Activated CD4-positive, alpha-beta T cell treated with anti-CD3 and anti-CD28 coated beads, Interleukin-2, amount 50 U/mL, for 24 hours (primary cell): Measurements from ENCODE around the gene TMTC1.

Source experiments
- DNase-seq, 2 donors: peaks; one replicate each; pipeline ENCODE4 v3.0.0-alpha.2; 2020; ENCODE audit warnings: low read depth in 1 of 2, low spot score in 1 of 2

TMTC1 gene

DNA sequence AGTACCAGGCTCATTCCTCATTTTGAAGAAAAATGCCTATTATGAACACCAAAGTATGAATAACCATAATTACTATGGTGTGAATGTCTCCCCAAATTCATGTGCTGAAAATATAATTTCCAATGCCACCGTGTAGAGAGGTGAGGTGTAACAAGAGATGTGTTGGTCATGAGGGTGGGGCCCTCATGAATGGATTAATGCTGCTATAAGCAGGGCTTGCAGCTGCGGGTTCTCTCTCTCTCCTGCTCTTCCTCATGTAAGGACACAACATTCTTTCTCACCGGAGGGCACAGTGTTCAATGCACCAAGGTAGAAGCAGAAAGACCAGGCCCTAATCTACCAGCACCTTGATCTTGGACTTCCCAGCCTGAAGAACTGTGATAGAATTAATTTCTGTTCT lies 70.0 kb downstream of the TMTC1 start:
- DNase-seq = no peak

DNA sequence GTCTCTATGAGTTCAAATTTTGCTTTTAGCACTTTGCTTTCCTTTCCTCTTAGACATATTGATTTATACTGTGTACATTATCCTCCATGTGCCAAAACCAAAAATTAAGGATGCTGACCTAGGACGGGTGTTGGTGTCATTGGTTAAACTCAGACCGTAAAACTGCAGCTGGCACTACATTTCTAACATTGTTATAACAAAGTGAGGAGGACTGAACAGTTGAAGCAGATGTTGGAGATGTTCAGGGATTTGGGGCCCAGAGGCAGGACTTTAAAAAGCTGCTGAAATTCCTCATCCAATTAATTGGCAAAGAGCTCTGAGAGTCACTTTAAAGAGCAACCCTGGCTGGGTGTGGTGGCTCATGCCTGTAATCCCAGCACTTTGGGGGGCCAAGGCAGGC lies 72.4 kb downstream of the TMTC1 start:
- DNase-seq = no peak

DNA sequence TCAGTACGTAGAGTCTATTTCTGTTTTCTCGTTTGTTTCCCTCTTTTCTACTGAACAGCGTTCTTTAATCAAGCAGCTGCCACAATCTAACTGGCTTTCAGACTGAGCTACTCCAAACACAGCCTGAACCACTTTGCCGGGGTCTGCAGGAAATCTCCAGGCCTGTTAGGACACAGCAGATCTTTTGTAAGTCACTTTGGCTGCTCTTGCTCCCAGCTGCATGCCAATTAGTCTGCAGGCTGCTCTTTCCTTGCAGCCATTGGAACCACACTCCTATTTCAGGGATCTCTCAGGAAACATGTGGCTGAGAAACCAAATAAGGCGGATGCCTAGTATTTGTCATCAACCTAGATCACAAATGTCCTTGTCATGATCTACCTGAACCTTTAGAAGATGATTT lies 73.6 kb downstream of the TMTC1 start:
- DNase-seq = no peak

DNA sequence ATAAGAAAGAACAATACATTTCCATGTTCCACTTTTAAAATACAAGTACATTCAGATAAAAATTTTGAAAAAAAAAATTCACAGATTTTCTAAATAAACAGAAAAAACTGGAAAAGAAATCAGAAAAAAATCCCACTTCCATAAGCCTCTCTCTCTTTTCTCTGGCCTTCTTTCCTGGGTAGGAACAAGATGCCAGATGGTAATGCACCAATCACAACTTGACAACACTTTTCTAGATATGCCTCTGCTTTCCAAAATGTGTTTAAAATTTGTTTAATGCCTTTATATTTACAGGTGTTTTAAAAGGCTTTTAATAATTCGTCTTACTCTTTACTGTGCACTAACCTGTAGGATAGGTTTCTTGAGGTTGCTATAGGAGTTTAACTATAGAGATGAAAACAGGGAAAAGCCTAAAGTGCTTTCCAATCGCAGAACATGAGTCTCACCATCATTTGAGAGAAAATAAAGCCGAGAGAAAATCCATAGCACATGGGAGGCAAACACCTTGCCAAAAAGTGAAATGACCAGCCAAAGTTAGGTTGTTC lies 74.2 kb downstream of the TMTC1 start:
- DNase-seq = no peak

DNA sequence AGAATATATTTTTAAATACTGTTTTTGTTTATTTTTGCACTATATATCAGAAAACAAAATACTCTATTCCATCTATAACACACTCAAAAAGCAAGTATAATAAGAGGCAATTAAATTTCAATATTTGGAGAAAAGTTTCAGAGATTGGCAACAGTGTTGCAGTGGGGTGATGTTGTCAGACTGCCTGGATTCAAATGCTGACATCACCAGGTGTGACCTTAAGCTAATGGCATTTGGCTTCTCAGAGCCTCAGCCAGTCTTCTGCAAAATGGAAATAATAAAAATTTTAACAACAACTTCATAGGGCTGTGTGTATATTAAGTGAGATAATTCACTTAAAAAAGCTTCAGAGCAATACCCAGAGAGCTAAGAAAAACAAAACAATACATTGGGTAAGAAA lies 74.7 kb downstream of the TMTC1 start:
- no peak for DNase-seq

DNA sequence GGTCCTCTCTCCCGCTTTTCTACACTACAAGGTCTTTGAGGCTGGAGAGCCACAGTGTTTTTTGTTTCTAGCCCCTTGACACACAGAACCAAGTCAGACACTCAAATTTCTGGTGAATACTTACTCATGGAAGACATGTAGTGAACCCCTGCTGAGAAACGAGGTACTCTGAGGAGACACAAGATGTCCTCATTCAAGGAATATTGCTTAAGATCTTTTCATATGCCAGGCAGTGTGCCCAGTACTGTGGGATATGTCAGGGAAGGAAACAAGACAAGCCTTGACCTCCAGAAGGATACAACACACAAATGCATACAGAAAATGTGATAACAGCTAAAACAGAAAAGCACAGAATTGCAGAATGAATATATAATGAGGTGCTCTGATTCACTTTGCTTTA lies 75.9 kb downstream of the TMTC1 start:
- no peak for DNase-seq

DNA sequence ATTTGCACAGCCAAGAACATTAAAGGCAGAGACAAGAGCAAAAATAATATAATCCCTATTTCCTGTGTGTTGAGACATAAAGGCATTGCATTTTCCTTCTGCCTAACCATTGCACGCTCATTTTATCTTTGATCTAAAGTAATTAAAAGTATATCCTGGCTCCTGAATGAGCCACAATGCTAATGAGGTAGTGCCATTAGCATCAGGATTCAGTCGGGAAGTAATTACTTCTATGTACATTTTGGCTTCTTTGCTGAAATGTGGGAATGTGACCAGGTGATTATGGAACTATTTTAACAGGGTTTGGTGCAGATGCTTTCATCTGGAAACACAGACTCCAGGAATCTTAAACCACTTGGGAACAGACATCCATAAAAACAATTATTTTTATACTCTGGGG lies 77.4 kb downstream of the TMTC1 start:
- DNase-seq = no peak

DNA sequence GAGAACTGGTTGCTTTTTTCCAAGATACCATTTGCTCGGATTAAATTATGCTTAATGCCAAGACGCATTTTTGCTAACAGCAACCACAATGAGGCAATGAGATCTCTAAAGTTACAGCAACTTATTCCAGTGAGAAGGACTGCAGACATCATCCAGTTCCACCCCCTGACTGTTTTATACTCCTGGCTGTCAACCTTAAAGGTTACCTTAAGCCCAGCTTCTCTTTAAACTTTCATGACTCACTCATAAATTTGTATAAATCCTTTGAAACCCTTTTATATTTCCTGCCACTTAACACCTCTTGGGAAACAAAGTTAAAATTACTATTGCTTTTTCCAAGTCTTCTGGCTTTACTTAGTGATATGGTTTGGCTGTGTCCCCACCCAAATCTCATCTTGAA lies 80.2 kb downstream of the TMTC1 start:
- no peak for DNase-seq

DNA sequence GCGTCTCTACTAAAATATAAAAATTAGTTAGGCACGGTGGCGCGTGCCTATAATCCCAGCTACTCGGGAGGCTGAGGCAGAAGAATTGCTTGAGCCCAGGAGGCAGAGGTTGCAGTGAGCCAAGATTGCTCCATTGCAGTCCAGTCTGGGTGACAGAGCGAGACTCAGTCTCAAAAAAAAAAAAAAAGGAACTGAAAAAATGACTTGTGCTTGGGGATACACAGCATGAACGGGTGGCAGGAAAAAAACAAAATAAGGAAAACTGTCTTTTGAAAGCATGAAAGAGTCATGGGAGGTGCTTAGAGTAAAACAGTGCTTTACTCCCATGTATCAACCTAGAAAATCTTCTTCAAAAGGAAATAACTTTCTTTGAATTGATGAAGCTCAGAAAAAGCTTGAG lies 80.8 kb downstream of the TMTC1 start:
- DNase-seq = no peak

DNA sequence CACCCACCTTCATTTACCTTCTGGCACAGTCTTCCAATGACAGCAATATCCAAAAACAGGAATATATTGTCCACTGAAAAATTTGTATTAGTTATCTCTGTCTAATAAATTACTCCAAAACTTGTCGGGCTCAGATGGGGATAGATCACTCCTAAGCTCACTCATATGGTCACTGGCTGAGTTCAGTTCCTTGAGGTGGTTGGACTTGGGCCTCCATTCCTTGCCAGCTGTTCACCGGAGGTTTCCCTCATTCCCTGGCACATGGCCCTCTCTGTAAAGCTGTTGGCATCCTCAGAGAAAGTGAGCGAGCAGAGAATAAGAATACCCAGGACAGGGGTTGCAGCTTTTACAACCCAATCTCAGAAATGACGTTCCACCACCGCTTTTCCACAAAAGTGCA lies 81.5 kb downstream of the TMTC1 start:
- no peak for DNase-seq

DNA sequence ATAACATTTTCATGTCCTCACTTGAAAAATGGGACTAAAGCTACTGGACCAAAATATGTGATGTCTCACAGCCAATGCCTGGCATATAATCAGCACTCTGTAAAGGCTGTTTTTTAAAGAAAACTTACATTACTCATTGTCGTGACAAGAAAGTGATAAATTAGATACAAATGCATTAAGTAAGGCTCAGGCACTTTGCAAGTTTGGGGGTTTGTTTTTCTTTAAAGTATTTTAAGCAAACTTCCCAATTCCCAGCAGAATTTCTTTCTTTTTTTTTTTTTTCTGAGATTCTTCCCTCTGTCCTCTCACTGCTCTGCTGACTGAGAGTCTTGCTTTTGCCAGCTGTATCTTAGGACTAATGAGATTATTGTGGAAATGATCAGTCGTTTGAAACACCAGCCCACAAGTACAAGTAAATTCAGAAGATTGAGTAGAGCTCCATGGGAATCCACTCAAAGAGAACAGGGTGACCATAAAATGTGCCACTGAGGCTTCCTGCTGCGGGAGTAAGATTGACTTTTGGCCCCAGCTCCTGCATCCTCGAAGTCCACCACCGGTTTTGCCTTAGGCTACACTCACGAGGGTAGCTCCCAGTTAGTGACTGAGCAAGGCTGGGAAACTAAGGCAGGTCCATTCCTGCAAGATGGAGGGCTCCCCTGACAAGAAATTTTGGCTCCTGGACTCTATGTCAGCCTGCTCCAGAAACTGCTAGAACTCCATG lies 82.8 kb downstream of the TMTC1 start:
- DNase-seq = no peak

DNA sequence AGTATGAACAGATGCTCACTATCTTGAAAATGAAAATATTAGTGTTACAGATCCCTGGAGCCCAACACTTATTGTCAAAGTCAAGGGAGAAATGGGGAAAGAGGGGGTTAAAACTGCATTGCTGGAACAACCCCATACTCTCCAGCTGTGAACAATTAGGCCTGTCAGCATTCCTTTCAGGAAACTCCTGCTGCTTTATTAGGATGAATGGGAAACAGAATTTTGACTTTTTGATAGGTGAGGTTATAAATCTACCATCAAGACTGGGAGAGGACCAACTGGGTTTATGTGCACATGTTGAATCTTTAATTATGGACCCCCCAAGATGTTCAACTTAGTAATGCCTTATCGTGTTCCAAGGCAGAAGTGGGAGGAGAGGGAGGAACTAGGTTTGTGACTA lies 85.0 kb downstream of the TMTC1 start:
- DNase-seq = no peak

DNA sequence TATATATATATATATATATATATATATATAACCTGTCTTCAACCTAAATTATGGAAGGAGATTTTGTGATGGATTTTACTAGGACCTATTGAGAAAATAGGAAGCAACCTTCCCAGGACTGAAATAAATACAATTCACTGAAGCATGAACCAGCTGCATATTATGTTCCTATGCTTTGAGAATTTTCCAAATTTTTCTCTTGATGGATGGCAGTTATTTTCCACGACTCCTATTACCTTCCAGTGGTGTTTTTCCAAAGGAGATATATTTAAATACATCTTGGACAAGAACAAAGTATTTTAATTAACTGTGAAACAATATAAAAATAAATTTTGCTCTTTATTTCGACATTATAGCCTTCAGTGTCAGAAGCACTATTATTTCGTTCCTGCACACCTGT lies 87.9 kb downstream of the TMTC1 start:
- DNase-seq = no peak

DNA sequence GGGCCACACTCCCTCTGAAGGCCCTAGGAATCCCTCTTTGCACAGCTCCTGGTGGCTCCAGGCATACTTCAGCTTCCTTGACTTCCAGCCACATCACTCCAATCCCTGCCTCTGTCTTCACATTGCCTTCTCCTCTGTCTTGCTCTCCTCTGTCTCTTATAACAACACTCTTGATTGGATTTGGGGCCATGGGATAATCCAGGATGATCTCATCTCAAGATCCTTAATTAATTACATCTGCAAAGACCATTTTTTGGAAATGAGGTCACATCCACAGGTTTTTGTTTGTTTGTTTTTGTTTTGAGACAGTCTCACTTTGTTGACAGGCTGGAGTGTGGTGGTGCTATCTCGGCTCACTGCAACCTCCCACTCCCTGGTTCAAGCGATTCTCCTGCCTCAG lies 88.7 kb downstream of the TMTC1 start:
- no peak for DNase-seq

DNA sequence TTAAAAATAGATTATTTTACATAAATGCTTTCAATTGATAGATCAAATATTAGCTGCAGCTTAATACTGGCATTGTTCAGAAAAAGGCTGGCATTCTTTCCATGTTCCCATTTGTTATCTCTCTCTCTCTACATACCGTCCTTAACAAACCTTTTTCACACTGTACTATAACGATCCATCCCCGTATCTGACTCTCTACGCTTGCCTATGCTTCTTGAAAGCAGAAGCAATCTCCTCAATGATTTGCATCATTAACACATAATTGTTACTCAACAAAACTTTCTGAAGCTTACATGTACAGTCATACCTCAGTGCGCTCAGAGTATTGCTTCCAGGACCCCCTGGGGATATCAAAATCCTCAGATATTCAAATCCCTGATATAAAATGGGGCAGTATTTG lies 89.7 kb downstream of the TMTC1 start:
- no peak for DNase-seq

DNA sequence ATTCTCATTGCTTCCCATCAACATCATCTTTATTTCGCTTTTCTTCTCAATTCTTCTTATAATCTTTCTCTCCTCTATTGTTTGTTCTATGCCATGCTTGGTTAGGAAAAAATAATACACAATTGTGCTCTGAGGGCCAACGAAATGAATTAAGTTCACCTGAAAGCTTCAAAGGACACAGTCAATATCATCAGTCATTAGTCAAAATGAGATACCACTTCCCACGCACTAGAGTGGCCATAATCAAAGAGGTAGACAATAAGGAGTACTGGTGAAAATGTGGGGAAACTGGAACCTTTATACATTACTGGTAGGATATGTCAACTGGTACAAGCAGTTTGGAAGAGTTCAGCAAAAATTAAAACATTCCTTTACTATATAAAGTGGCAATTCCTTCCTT lies 91.5 kb downstream of the TMTC1 start:
- DNase-seq = no peak

DNA sequence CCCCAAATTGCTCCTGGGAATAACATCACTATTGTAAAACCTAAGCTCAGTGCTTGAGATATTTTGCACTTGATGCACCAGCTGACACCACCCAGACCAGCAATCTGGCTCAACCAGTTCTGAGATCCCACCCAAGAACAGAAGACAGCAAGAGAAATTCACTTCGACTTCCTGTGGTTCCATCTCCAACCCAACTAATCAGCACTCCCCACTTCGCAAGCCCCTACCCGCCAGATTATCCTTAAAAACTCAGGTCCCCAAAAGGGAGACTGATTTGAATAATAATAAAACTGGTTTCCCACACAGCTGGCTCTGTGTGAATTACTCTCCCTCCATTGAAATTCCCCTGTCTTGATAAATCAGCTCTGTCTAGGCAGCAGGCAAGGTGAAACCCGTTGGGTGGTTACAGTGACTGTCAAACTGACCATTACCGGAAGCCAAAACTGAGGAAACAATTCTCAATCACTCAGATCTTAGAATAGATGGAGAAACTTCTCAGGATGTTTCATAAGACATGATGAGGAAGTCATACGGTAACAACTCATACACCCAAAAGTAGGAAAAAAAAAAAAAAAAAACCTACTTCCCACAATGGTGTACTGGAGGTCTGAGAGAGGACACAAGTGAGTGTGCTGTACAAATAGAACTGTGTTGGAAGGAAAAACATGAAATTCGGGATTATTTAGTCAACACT lies 92.4 kb downstream of the TMTC1 start:
- no peak for DNase-seq

DNA sequence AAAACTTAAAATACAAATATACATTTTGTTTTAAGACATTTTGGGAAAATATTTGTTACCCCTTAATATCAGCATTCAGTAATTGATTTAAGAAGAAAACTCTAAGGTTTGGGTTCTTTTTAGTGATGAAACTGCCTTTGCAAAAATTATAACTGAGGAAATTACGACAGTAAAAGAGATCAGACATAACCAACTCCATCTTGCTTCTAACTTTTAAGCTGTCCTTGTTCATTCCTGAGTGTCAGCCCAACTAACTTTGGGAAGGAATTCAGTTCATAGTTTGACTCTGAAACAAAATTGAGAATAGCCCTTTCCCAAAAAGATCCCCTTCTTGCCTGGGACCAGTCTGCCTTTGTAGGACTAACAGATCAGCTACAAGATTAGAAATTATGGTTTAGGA lies 93.0 kb downstream of the TMTC1 start:
- DNase-seq = no peak

DNA sequence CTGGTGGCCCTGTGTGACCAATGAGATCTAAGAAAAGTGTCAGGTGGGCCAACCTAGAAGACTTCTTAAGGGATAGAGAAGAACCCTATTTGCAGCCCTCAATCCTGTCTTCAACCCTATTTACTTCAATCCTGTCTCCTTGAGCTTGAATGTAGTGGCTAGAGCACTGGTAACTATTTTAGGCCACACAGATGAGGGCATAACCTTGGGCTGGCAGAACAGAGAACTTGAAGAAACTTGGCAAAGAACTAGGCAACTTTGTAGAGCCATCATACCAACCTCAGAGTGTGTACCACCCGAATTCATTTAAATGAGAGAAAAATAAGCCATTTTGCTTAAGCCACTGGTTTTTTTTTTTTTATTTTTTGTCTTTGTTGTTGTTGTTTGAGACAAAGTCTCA lies 94.8 kb downstream of the TMTC1 start:
- no peak for DNase-seq

DNA sequence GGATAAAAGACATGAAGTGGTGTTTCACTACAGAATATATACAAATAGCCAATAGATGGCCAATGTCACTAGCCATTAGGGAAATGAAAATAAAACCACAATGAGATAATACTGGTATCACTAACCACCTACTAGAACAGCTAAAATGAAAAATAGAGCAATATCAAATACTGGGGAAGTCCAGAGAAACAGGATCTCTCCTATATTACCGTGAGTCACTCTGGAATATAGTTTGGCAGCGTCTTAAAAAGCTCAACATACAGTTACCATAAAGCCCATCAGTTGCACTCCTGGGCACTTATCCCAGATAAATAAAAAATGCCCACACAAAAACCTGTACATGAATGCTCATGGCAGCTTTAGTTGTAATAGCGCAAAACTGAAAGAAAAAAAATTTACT lies 101.7 kb downstream of the TMTC1 start:
- DNase-seq = no peak

DNA sequence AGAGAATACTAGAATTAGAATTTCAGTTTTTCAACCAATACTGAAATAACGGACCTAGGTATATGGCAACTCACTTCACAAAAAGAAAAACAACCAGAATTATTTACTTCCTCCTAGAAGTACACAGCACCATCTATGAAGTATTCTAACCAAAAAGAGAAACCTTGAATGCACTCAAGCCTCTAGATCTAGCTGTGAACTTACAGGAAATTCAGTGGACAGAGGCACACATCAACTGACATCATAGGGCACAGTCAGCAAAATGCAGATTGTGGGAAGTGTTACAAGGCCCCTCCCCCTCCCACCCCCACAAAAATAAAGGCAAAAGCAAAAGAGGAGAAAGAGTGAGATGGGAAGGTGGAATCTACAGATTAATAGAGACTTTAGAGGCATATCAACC lies 102.4 kb downstream of the TMTC1 start:
- DNase-seq = no peak

DNA sequence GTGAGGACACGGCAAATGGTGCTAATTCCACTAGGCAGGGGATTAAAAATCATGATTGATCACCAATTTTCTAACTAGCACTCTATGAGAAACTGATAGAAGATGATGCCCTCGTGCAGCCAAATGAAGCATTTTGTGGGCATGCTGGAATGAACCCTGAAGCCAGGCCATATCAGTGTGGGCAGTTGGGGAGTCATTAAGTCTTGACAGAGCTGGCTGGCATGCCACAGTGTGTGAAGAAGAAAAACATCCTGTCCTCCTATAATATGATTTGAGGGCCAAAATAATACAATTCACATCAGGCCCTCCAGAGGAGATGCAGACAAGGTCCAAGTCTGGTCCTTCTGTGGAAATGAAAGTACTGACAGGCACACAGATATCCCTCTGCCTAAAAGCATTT lies 107.1 kb downstream of the TMTC1 start:
- no peak for DNase-seq

DNA sequence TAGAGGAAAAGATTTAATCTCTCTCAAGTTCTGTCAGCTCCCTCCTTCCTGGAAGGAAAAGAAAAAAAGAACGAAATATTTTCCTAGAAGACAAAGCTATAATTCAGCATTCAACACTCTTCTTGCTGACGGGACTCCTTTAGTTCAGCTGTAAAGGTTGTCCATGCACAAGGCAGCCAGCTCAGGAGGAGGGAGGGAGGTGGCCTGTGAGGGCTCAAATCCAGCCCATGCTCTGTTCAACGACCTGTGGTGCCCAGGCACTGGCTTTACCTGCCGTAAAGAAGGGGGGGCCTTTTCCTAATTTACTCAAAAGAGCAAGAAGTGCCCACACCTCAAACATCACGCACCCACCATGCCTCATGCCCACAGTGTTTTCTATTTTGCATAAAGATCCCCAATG lies 109.3 kb downstream of the TMTC1 start:
- no peak for DNase-seq
